HG02973 (cell line): Measurements from ENCODE around the gene CENPP.
"Not testable (repeated sequence)": the region's sequence is repeated elsewhere in the genome, so short reads cannot be mapped to it uniquely, and the experiment has no call there.

Experiments used
- ATAC-seq: cut with Tn5 transposase; IDR thresholded peaks from one replicate; pipeline ENCODE4 v1.9.1; 2021; ENCODE audit warnings: moderate library complexity; ENCODE audit not compliant: unreplicated experiment

The CENPP gene

DNA sequence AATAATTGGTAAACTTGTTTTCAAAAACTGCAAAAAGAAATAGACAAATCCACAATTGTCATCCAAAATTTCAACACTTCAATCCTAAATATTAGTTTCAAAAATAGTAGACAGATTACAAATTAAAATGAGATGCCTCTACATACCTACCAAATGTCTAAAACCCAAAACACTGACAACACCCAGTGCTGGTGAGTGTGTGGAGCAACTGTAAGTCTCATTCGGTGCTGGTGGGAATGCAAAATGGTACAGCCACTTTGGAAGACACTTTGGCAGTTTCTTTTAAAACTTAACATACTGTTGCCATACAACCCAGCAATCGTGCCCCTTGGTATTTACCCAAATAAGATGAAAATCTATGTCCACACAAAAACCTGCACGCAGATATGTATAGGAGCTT is 203.4 kb downstream of the CENPP start:
- no peak for ATAC-seq

DNA sequence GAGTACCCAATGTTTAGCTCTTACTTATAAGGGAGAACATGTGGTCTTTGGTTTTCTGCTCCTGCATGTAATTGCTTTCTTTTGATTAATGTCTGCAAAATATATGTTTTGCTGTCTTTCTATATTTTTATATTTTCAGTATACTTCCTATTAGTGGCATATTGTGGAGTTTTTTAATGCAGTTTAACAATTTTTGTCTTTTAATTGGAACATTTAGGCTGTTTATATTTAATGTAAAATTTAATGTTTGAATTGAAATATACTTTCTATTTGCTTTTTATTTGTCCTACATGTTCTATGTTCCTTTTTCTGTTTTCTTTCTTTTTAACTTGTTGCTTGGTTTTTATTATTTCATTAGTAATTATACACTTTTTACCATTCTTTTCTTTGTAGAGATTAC is 205.1 kb downstream of the CENPP start:
- ATAC-seq = no peak

DNA sequence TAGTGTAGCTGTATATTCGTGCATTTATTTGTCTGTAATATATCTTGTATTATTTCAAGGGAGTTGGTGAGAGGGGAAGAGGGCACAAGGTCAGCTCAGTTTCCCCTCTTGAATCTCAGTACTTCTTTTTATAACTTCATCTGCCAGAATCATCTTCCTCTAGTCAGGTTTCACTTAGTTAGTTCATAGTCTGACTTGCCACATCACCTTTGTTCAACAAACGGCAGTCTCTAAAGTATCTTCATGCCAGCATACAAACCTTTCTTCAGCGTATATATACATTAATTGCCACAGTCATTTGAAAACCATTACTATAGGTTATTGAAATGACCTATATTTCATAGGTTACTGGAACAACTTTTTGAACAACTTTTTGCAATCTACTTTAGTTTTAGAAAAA is 208.5 kb downstream of the CENPP start:
- ATAC-seq = no peak

GRCh38 chr9:92534674-92535073 is 208.9 kb downstream of the CENPP start:
- no peak for ATAC-seq

DNA sequence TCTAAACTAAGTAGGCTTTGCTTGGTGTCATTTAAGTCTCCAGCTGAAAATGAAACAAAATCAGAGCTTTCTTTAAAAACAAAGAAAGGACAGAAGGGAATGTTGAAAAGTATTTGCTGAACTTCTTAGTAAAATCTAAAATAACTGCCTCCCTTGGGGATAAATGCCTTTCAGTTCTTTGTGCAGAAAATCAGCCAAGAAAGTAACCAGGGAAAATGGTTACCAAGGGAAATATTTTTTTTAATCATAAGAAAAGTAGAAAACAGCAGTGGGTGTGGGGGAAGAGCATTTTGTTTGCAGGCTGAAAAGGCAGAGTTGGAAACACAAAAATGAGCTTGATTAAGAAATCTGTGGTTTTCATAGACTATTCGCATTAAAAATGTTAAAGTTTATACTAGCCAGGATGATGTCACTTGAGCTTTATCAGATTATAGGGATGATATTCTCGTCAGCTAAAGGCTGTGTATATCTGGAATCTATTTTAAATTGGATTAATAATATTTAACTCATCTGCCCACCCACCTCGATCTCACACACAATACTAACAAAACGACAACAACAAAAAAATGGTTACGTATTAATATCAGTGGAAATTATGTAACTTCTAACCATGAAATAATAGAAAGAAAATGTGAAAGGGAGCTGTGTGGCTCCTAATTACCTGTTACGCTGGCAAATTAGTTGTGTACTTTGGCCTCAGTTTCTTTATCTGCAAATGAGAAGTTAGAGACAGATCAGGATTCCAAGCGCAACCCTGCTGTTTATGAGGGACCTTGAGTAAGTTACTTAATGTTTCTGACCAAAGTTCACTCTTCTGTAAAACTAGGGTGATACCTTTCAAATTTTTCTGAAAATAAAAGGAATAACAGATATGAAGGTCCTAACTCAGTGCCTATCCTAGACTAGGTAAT is 210.4 kb downstream of the CENPP start, which contains the start of gene ECM2:
ECM2 (minus strand) TSS at position 51 of the 911 bp plus-strand sequence. CDS start 13,124 bp downstream, outside the sequence.
- no peak for ATAC-seq

GRCh38 chr9:92538541-92538940 is 212.8 kb downstream of the CENPP start:
- no peak for ATAC-seq

- ATAC-seq = no peak
These were observed 218.2 kb downstream of the CENPP start for GRCh38 chr9:92543972-92544371.

- ATAC-seq = no peak
These were observed 219.3 kb downstream of the CENPP start for GRCh38 chr9:92545002-92545510.

DNA sequence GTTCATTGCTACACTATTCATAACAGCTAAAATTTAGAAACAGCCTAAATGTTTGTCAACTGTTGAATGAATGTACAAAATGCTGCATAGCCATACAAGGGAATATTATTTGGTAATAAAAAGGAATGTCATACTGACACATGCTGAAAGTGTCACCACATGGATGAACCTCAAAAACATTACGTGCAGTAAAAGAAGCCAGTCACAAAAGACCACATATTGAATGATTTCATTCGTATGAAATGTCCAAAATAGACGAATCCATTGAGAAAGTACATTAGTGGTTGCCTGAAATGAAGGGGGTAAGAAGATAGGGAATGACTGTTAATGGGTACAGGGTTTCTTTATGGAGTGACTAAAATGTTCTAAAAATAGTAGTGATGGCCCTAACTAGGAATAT is 221.6 kb downstream of the CENPP start:
- no peak for ATAC-seq

DNA sequence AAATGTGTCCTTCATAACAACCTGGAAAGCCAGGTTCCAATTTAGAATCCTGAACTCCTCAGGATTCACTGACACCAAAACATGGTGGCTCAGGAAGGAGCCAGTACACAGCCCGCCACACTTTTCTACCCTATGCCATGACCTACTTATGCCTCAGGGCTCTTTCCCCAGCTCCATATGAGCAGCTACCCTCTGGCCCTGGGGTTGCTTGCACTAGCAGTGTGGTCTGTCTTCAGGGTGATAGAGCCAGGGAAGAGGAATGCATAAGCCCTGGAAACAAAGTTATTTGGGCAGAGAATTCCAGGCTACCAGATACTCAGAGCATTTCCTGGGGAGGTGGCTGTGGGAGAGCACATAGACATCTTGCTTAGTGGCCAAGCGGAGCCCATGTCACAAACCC is 225.0 kb downstream of the CENPP start:
- ATAC-seq = no peak

DNA sequence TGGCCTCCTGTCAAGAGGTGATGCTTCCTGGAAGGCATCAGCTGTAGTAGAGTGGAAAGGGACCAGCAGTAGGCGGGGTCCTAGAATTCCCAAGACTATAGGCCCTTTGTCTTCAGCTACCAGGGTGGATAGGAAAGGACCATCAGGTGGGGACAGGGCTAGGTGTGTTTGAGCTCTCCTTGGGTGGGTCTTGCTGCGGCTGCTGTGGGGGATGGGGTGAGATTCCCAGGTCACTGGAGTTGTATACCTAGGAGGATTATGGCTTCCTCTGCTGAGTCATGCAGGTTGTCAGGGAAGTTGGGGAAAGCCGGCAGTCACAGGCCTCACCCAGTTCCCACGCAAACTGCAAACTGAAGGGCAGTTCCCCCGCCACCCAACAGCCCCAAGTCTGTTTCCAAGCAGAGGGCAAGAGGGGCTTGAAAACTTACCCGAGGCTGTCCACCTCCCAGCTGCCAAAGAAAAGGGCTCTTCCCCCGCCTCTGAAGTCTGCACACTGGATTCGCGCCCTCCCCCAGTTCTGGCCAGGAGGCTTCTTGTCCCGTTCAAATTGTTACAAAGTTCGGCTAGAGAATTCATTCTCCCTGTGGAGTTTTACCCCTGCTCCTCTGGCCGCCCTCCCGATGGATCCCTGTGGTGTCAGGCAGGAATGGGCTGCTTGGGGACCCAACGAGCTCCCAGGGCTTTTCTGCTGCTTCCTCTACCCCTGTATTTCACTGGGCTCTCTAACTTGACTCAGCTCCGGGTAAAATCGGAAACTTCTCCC is 233.0 kb downstream of the CENPP start:
- ATAC-seq = no peak

GRCh38 chr9:92561374-92562330 is 235.9 kb downstream of the CENPP start:
- ATAC-seq = no peak

GRCh38 chr9:92562461-92562967 is 236.8 kb downstream of the CENPP start:
- no peak for ATAC-seq

GRCh38 chr9:92563116-92564100 is 237.7 kb downstream of the CENPP start:
- ATAC-seq = no peak

- ATAC-seq = no peak
These were observed 238.8 kb downstream of the CENPP start for GRCh38 chr9:92564504-92564903.

GRCh38 chr9:92564982-92565381 is 239.2 kb downstream of the CENPP start:
- no peak for ATAC-seq

GRCh38 chr9:92571871-92572270 is 246.1 kb downstream of the CENPP start:
- not testable (repeated sequence) for ATAC-seq

GRCh38 chr9:92573612-92574011 is 247.9 kb downstream of the CENPP start:
- not testable (repeated sequence) for ATAC-seq

GRCh38 chr9:92576175-92576574 is 250.4 kb downstream of the CENPP start:
- no peak for ATAC-seq
